ENCODE measurements around the gene ST8SIA2.

GRCh38 chr15:92480361-92480760, 86.7 kb downstream of the ST8SIA2 start:
- TF ChIP-seq POLR2A (IDR thresholded peaks at IDR 0.05) (no peak), POLR2AphosphoS5 (IDR thresholded peaks at IDR 0.05) (no peak), EP300 (IDR thresholded peaks at IDR 0.05) (no peak)
- TF ChIP-seq, protein P1, sequence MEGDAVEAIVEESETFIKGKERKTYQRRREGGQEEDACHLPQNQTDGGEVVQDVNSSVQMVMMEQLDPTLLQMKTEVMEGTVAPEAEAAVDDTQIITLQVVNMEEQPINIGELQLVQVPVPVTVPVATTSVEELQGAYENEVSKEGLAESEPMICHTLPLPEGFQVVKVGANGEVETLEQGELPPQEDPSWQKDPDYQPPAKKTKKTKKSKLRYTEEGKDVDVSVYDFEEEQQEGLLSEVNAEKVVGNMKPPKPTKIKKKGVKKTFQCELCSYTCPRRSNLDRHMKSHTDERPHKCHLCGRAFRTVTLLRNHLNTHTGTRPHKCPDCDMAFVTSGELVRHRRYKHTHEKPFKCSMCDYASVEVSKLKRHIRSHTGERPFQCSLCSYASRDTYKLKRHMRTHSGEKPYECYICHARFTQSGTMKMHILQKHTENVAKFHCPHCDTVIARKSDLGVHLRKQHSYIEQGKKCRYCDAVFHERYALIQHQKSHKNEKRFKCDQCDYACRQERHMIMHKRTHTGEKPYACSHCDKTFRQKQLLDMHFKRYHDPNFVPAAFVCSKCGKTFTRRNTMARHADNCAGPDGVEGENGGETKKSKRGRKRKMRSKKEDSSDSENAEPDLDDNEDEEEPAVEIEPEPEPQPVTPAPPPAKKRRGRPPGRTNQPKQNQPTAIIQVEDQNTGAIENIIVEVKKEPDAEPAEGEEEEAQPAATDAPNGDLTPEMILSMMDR (IDR thresholded peaks at IDR 0.05) = no peak

All from gastroesophageal sphincter (tissue), 3 donors.